Measurements from ENCODE around the gene ALOXE3.

DNA sequence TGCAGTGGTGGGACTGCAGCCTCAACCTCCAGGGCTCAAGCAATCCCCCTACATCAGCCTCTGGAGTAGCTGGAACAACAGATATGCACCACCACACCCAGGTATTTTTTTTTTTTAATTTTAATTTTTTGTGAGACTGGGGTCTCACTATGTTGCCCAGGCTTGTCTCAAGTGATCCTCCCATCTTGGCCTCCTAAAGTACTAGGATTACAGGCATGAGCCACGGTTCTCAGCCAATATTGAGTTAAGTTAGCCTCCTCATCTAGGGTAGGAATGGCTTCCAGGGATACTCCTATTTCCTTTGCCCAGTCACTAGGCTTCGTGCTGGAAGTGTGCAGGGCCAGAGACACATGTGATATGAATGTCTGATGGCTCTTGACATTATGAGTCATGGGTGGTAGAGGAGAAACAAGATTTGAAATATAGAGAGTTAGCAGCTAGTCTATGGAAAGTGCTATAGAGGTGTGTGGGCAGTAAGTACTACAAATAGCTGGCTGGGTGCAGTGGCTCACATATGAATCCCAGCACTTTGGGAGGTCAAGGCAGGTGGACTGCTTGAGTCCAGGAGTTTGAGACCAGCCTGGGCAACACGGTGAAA, 13.6 kb upstream of the ALOXE3 start:
- TF ChIP-seq RAD21 (IDR thresholded peaks at IDR 0.05; ENCODE audit: low read depth) (no peak), EP300 (IDR thresholded peaks at IDR 0.05; ENCODE audit: borderline replicate concordance) (no peak), YY1 (IDR thresholded peaks at IDR 0.05; ENCODE audit: low read depth) (no peak), CREB1 (IDR thresholded peaks at IDR 0.05; ENCODE audit: low read depth) (no peak), EGR1 (IDR thresholded peaks at IDR 0.05) (no peak), NFIC (IDR thresholded peaks at IDR 0.05) (no peak)
- TF ChIP-seq, protein P1, sequence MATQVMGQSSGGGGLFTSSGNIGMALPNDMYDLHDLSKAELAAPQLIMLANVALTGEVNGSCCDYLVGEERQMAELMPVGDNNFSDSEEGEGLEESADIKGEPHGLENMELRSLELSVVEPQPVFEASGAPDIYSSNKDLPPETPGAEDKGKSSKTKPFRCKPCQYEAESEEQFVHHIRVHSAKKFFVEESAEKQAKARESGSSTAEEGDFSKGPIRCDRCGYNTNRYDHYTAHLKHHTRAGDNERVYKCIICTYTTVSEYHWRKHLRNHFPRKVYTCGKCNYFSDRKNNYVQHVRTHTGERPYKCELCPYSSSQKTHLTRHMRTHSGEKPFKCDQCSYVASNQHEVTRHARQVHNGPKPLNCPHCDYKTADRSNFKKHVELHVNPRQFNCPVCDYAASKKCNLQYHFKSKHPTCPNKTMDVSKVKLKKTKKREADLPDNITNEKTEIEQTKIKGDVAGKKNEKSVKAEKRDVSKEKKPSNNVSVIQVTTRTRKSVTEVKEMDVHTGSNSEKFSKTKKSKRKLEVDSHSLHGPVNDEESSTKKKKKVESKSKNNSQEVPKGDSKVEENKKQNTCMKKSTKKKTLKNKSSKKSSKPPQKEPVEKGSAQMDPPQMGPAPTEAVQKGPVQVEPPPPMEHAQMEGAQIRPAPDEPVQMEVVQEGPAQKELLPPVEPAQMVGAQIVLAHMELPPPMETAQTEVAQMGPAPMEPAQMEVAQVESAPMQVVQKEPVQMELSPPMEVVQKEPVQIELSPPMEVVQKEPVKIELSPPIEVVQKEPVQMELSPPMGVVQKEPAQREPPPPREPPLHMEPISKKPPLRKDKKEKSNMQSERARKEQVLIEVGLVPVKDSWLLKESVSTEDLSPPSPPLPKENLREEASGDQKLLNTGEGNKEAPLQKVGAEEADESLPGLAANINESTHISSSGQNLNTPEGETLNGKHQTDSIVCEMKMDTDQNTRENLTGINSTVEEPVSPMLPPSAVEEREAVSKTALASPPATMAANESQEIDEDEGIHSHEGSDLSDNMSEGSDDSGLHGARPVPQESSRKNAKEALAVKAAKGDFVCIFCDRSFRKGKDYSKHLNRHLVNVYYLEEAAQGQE (IDR thresholded peaks at IDR 0.05; ENCODE audit: low read depth): no peak
- TF ChIP-seq, protein P2, sequence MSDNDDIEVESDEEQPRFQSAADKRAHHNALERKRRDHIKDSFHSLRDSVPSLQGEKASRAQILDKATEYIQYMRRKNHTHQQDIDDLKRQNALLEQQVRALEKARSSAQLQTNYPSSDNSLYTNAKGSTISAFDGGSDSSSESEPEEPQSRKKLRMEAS (IDR thresholded peaks at IDR 0.05): no peak
